ENCODE measurements around the gene CMTM2.

CMTM2 gene

GRCh38 chr16:66554021-66554420, 25.2 kb upstream of the CMTM2 start:
- DNase-seq (ENCODE audit: low spot score), result no peak
- no peak for TF ChIP-seq CTCF (IDR thresholded peaks at IDR 0.05; ENCODE audit: extremely low read depth, missing control alignments)

GRCh38 chr16:66554495-66554894, 24.8 kb upstream of the CMTM2 start:
- no peak for TF ChIP-seq CTCF (IDR thresholded peaks at IDR 0.05; ENCODE audit: extremely low read depth, missing control alignments)
- no peak for DNase-seq (ENCODE audit: low spot score)

GRCh38 chr16:66560107-66560506, 19.2 kb upstream of the CMTM2 start:
- no peak for TF ChIP-seq CTCF (IDR thresholded peaks at IDR 0.05; ENCODE audit: extremely low read depth, missing control alignments)
- no peak for DNase-seq (ENCODE audit: low spot score)

- no peak for DNase-seq (ENCODE audit: low spot score)
- no peak for TF ChIP-seq CTCF (IDR thresholded peaks at IDR 0.05; ENCODE audit: extremely low read depth, missing control alignments)
These were observed 17.7 kb upstream of the CMTM2 start for GRCh38 chr16:66561381-66562080.

- DNase-seq (ENCODE audit: low spot score), result no peak
- TF ChIP-seq CTCF (IDR thresholded peaks at IDR 0.05; ENCODE audit: extremely low read depth, missing control alignments), result no peak
These were observed 16.9 kb upstream of the CMTM2 start for GRCh38 chr16:66562409-66562808.

GRCh38 chr16:66562986-66563385, 16.3 kb upstream of the CMTM2 start:
- DNase-seq (ENCODE audit: low spot score), result no peak
- TF ChIP-seq CTCF (IDR thresholded peaks at IDR 0.05; ENCODE audit: extremely low read depth, missing control alignments), result no peak

- no peak for DNase-seq (ENCODE audit: low spot score)
- TF ChIP-seq CTCF (IDR thresholded peaks at IDR 0.05; ENCODE audit: extremely low read depth, missing control alignments), result no peak
These were observed 15.5 kb upstream of the CMTM2 start for GRCh38 chr16:66563574-66564334.

All from GM20000 (cell line).